ENCODE measurements around the gene TTC28. TPM values are rescaled to one million over a fixed set of nuclear protein-coding genes. Genes with fewer than 3 reads are reported as not detected.

TTC28 gene
- total and polyA plus RNA-seq, 11 donors, result 5.1 to 34.9 (median 21.8) TPM

- Histone ChIP-seq H3K4me1 (peaks cover 0 to 11% (median 3%) of the 10 kb centered on the region in 12 donors), H3K27me3 (no peaks in the 10 kb centered on the region), H3K36me3 (no peaks in the 10 kb centered on the region), H3K27ac (no peak overlapping the region), H3K4me3 (no peak overlapping the region), H3K9me3 (peaks cover 0 to 8% (median 0%) of the 10 kb centered on the region in 12 donors)
- no peak for DNase-seq
- WGBS, 4 donors, result 60 to 76% (median 70%) methylated on average over 2 of the region's 2 CpGs
- ATAC-seq, result no peak
- TF ChIP-seq CTCF (IDR thresholded peaks at IDR 0.05) (no peak), POLR2A (IDR thresholded peaks at IDR 0.05) (no peak)
- intact Hi-C loops (cut with DNase I), result no loop called here
Measured at GRCh38 chr22:28358312-28358711, 321.3 kb downstream of the TTC28 start.

GRCh38 chr22:28357193-28357592 lies 322.4 kb downstream of the TTC28 start:
- H3K9me3 ChIP-seq, result no peaks in the 10 kb centered on the region
- H3K36me3 ChIP-seq, result no peaks in the 10 kb centered on the region
- no peak overlapping the region for H3K27ac ChIP-seq
- WGBS, 4 donors, result 82 to 100% (median 97%) methylated on average over 1 of the region's 1 CpG
- H3K27me3 ChIP-seq, result no peaks in the 10 kb centered on the region
- no peak for DNase-seq
- ATAC-seq, result no peak
- intact Hi-C loops (cut with DNase I), result no loop called here
- H3K4me1 ChIP-seq, result peaks cover 0 to 11% (median 3%) of the 10 kb centered on the region in 12 donors
- TF ChIP-seq POLR2A (IDR thresholded peaks at IDR 0.05), result no peak
- TF ChIP-seq CTCF (IDR thresholded peaks at IDR 0.05), result no peak
- H3K4me3 ChIP-seq, result no peak overlapping the region

- no peak for ATAC-seq
- Histone ChIP-seq H3K27me3 (no peaks in the 10 kb centered on the region), H3K9me3 (no peaks in the 10 kb centered on the region), H3K27ac (no peak overlapping the region), H3K4me3 (no peak overlapping the region), H3K4me1 (peaks cover 0 to 30% (median 6%) of the 10 kb centered on the region in 12 donors), H3K36me3 (no peaks in the 10 kb centered on the region)
- no peak for DNase-seq
- intact Hi-C loops (cut with DNase I), result no loop called here
- WGBS, 4 donors, result 36 to 54% (median 48%) methylated on average over 2 of the region's 2 CpGs
- no peak for TF ChIP-seq CTCF (IDR thresholded peaks at IDR 0.05)
- no peak for TF ChIP-seq POLR2A (IDR thresholded peaks at IDR 0.05)
Measured at GRCh38 chr22:28351476-28351875, 328.2 kb downstream of the TTC28 start.

GRCh38 chr22:28348613-28349609 lies 330.7 kb downstream of the TTC28 start:
- H3K4me1 ChIP-seq, result peaks cover 0 to 49% (median 16%) of the 10 kb centered on the region in 12 donors
- no peak overlapping the region for H3K27ac ChIP-seq
- TF ChIP-seq POLR2A (IDR thresholded peaks at IDR 0.05), result no peak
- no peak for TF ChIP-seq CTCF (IDR thresholded peaks at IDR 0.05)
- no peaks in the 10 kb centered on the region for H3K36me3 ChIP-seq
- H3K4me3 ChIP-seq, result no peak overlapping the region
- no peaks in the 10 kb centered on the region for H3K27me3 ChIP-seq
- no peak for ATAC-seq
- DNase-seq, result no peak
- intact Hi-C loops (cut with DNase I), result loop anchor here in 1 of 10 donors (10.0 kb wide), 1 partner anchor 74 kb away; no protein-coding TSS in a partner anchor
- 57 to 64% (median 61%) methylated on average over 5 of the region's 5 CpGs for WGBS, 4 donors
- H3K9me3 ChIP-seq, result no peaks in the 10 kb centered on the region

All from heart left ventricle (tissue), 16 donors.